ENCODE measurements around the gene SEPTIN12.
"Not testable (repeated sequence)": the region's sequence is repeated elsewhere in the genome, so short reads cannot be mapped to it uniquely, and the experiment has no call there.

Gene SEPTIN12

DNA sequence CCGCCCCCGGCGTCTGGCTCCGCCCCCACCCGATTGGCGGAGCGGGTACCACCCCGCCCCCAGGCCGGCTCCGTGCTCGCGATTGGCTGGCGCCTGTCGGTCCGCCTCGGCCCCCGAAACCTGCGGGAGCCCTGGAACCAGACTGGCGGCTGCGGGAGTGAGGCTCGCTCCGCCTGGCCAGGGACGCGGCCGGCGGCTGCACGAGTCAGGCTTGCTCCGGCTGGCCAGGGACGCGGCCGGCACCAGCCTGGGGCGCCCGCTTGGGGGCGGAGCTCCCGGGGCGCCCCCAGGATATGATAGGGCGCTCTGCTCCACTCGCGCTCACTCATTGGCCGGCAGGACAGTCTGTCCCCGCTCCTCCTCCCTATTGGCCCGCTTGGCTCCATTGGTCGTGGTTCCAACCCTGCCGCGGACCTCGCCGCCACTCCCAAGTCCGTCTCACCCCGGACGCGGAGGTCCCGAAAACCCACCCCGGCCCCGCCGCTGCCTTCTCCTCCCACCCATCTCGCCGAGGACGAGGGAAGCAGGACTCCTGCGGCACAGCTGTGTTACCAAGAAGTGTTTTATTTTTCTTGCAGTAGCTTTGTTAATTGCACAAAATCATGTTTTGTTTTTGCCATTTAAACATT is 14.6 kb upstream of the SEPTIN12 start:
- DNase-seq (ENCODE audit: low read depth): peak; percentile 86

- peak; percentile 67 for DNase-seq (ENCODE audit: low read depth)
Observed at GRCh38 chr16:4801962-4802658, 14.0 kb upstream of the SEPTIN12 start, which contains the start of gene ROGDI. Gene ROGDI, minus strand, starts transcription at chr16:4802633. Its CDS starts 62 bp downstream, at chr16:4802571.

- DNase-seq (ENCODE audit: low read depth): no peak
Observed at GRCh38 chr16:4801051-4801961, 13.2 kb upstream of the SEPTIN12 start.

GRCh38 chr16:4800290-4801041 is 12.3 kb upstream of the SEPTIN12 start:
- DNase-seq (ENCODE audit: low read depth): no peak

DNA sequence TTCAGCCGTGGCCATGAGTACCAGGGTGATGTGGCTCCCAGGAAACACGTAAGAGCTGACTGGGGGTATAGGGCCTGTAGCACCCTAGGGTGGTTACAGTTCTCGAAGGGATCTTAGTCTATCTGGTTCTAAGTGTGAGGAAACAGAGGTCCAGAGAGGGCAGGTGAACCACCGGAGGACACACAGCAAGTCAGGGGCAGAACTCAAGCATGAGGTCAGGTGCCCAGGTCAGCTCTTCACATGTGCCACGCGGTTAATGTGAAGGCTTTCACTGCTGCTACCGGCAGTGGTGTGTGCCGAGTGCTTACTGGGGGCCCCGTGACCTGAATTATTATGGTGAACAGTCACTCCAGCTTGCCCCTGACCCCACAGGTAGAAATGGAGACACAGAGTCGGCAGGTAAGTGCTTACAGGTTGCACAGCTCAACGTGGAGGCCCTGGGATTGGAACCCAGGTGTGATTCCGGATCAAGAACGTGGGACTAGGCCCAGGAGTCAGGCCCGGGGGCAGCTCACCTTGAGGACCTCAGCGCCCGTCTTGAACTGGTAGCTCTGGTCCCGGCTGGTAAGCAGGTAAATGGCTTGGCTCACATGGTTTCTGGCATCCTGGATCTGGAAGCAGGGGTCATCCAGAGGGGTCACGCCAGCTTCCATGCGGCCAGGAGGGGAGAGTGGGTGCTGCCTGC is 11.2 kb upstream of the SEPTIN12 start:
- no peak for DNase-seq (ENCODE audit: low read depth)

- no peak for DNase-seq (ENCODE audit: low read depth)
Observed at GRCh38 chr16:4798456-4798855, 10.3 kb upstream of the SEPTIN12 start.

DNA sequence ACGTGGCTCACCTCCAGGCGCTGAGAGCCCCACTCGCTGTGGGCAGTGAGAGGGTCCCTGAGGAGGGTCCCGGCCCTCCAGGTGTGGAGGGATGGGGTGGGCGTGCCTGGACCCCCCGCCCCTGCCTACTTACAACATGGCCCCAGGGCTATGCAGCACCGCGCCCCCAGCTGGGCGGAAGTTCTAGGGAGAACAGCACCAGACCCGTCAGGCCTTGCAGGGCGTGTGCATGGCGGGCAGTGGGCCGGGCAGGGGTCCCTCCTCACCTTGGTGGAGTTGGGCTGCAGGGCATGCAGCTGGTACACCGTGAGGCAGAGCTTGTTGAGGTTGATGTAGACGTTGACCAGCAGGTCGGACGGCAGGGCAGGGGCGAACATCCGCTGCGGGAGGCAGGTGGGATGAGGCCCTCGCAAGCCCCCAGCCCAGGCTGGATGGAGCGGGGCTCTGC is 9.7 kb upstream of the SEPTIN12 start:
- no peak for DNase-seq (ENCODE audit: low read depth)

DNA sequence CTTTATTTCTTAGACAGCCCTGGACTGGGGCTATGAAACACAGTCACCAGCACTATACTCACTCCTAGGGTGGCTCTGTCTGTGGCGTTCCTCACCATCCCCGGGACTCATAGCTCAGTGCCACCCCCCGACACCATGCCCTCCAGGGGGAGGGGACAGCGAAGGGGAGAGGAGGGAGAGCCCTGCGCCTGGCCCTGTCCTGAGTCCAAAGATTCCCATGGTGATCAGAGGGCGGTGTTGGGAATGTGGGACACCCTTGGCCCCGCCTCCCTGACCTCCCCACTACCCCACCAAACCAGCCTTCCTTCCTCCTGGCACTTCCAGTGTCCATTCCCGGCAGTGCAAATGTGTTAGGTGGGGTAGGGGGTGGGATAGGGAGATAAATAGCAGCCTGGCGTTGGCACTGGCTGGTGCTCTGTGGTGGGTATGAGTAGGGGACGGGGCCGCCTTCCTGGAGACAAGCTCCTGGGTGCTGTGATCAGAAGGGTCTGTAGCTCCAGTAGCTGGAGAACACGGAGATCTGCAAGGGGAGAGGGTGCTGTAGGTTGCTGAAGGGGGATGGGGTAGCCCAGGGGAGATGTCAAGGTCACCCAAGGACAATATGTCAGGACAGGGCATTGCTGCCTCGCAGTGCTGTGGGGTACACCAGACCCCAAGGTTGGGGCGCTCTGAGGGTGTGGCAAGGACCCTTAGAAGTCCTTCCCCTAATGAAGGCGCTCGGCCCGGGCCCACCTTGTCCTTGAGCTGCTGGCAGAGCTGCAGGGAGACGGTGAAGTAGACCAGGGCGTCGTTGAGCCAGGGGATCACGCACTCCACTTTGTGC is 9.0 kb upstream of the SEPTIN12 start:
- DNase-seq (ENCODE audit: low read depth): no peak

DNA sequence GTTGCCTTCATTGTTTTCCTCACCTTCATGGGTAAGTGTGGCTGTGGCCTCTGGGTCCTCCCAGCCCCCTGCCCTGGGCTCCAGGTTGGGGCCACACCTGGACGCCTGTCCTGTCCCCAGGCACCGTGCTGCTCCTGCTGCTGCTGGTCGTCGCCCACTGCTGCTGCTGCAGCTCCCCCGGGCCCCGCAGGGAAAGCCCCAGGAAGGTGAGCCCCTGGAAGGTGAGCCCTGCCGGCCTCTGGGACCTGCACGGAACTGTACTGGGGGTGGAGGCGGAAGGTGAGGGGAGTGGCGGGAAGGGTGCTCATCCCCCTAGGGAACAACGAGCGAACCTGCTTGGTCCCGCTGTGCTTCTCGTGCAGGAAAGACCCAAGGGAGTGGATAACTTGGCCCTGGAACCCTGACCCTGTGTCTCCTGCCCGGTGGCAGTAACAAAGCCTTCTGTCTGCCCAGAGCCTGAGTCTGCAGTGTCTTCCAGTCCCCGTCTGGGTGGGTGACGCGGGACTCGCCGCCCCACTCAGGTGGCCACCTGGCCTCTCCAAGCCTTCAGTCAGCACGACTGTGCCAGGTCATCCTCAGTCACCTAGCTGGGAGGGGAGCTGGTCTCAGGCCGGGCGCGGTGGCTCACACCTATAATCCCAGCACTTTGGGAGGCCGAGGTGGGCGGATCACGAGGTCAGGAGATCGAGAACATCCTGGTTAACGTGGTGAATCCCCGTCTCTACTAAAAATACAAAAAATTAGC is 7.9 kb upstream of the SEPTIN12 start:
- no peak for DNase-seq (ENCODE audit: low read depth)

DNA sequence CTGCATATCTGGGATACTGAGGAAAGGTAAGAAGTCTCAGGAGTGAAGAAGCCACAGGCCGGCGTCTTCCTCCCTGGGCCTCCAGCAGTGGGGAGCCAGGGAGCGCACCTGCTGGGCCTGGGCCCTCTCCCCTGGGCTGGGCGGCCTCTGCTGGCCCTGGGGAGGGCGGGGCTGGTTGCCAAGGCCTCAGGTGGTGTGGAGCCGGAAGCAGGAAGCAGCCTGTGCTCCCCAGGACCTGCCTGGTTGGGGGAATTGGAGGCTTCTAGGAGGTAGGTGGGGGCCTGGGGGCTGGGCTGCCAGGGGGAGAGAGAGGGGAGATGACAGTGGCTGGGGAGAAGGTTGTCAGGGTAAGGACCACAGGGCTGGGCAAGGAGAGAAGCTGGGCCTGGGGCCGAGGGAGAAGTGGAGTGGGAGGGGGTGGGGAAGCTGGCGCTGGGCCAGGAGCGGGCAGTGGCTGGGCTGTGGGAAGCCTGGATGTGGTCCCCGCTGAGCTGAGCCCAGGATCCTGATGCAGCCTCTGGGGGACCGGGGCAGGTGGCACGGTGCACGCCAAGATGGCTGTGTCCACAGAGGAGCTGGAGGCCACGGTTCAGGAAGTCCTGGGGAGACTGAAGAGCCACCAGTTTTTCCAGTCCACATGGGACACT is 7.2 kb upstream of the SEPTIN12 start, which contains the start of gene SMIM22:
TSS of gene SMIM22 (plus strand) at position 189 of the 647 bp plus-strand sequence. CDS start at position 555, 366 bp downstream.
- no peak for DNase-seq (ENCODE audit: low read depth)

- no peak for DNase-seq (ENCODE audit: low read depth)
Observed at GRCh38 chr16:4792951-4793513, 4.9 kb upstream of the SEPTIN12 start.

GRCh38 chr16:4790871-4791270 is 2.7 kb upstream of the SEPTIN12 start:
- no peak for DNase-seq (ENCODE audit: low read depth)

DNA sequence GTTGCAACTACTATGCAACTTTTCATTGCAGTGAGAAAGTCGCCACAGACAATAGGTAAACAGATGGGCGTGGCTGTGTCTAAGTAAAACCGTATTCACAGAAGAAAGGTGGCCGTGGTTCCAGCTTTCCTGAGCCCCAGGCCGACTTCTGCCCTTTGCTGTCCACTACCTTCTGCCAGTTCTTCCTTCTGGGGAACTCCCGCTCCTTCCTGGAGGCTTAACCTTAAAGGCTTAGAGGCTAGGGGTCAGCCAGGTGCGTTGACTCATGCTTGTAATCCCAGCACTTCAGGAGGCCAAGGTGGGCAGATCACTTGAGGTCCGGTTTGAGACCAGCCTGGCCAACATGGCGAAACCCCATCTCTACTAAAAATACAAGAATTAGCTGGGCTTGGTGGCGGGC is 2.1 kb upstream of the SEPTIN12 start:
- no peak for DNase-seq (ENCODE audit: low read depth)

DNA sequence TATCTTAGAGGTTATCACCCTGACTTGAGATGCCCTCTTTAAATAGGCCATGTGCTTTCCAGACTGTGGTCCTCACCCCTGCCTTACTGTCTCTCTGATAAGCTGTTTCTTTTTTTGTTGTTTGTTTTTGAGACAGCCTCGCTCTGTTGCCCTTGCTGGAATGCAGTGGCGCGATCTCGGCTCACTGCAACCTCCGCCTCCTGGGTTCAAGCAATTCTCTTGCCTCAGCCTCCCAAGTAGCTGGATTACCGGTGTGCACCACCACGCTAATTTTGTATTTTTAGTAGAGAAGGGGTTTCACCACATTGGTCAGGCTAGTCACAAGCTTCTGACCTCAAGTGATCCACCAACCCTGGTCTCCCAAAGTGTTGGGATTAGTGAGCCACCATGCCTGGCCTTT is 765 bp upstream of the SEPTIN12 start:
- DNase-seq (ENCODE audit: low read depth): no peak

DNA sequence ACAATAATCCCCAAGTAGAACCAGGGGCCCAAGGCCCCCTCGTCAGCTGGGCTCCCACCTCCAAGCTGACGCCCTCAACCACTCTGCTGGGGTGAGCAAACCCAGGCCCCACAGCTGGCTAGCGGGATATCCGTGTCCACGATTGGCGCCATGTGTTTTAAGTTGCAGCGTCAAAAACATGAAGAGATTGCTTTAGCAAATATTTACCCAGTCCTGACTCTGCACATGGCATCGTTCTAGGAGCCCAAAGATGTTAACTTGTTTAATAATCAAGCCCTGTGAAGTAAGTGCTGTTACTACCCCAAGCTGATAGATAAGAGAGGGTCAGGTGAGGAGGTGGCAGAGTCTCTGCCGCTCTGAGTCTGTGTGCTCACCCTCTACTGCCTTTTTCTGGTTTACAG is 344 bp upstream of the SEPTIN12 start:
- no peak for DNase-seq (ENCODE audit: low read depth)

DNA sequence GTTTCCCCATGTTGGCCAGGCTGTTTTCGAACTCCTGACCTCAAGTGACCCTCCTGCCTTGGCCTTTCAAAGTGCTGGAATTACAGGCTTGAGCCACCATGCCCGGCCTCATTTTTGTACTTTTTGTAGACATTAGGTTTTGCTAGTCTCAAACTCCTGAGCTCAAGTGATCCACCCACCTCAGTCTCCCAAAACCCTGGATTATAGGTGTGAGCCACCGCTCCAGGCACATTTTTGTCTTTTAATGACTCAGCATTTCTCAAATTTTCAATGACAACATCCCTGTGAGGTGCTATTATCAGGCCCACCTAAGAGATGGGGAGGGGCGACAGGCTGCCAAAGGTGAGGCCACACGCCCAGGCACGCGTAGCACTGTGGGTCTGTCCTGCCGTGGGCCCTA is 1.1 kb downstream of the SEPTIN12 start:
- no peak for DNase-seq (ENCODE audit: low read depth)

GRCh38 chr16:4785758-4786433 is 2.2 kb downstream of the SEPTIN12 start:
- no peak for DNase-seq (ENCODE audit: low read depth)

DNA sequence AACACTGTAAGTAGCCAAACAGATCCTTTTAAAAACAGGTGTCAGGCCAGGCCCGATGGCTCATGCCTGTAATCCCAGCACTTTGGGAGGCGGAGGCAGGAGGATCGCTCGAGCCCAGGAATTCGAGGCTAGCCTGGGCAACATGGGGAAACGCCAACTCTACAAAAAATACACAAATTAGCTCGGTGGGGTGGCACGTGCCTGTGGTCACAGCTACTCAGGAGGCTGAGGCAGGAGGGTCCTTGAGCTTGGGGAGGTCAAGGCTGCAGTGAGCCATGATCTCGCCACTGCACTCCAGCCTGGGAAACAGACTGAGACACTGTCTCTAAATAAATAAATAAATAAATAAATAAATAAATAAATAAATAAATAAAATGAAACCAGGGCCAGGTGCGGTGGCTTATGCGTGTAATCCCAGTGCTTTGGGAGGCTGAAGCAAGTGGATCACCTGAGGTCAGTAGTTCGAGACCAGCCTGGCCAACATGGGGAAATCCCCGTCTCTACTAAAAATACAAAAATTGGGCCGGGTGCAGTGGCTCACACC is 3.6 kb downstream of the SEPTIN12 start:
- DNase-seq (ENCODE audit: low read depth): not testable (repeated sequence)

Data from activated T-cell treated with anti-CD3 and anti-CD28 coated beads for 48 hours (primary cell).